Activated naive CD4-positive, alpha-beta T cell (primary cell): ENCODE data around the gene FUT2.
"Not testable (repeated sequence)": the region's sequence is repeated elsewhere in the genome, so short reads cannot be mapped to it uniquely, and the experiment has no call there.

ENCODE experiments used
- DNase-seq, 4 experiments: peaks; one replicate each; lab custom pipeline; 2025; lab: John Stamatoyannopoulos, UW

Gene FUT2

GRCh38 chr19:48702701-48703100 is 6.9 kb downstream of the FUT2 start:
- DNase-seq, result no peak

DNA sequence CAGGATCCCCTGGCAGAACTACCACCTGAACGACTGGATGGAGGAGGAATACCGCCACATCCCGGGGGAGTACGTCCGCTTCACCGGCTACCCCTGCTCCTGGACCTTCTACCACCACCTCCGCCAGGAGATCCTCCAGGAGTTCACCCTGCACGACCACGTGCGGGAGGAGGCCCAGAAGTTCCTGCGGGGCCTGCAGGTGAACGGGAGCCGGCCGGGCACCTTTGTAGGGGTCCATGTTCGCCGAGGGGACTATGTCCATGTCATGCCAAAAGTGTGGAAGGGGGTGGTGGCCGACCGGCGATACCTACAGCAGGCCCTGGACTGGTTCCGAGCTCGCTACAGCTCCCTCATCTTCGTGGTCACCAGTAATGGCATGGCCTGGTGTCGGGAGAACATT is 7.5 kb downstream of the FUT2 start:
- no peak for DNase-seq

GRCh38 chr19:48705431-48705830 is 9.7 kb downstream of the FUT2 start:
- DNase-seq, result no peak

- DNase-seq, result no peak
These were observed 12.7 kb downstream of the FUT2 start for GRCh38 chr19:48708471-48708870.

GRCh38 chr19:48711106-48711662 is 15.4 kb downstream of the FUT2 start:
- no peak for DNase-seq

DNA sequence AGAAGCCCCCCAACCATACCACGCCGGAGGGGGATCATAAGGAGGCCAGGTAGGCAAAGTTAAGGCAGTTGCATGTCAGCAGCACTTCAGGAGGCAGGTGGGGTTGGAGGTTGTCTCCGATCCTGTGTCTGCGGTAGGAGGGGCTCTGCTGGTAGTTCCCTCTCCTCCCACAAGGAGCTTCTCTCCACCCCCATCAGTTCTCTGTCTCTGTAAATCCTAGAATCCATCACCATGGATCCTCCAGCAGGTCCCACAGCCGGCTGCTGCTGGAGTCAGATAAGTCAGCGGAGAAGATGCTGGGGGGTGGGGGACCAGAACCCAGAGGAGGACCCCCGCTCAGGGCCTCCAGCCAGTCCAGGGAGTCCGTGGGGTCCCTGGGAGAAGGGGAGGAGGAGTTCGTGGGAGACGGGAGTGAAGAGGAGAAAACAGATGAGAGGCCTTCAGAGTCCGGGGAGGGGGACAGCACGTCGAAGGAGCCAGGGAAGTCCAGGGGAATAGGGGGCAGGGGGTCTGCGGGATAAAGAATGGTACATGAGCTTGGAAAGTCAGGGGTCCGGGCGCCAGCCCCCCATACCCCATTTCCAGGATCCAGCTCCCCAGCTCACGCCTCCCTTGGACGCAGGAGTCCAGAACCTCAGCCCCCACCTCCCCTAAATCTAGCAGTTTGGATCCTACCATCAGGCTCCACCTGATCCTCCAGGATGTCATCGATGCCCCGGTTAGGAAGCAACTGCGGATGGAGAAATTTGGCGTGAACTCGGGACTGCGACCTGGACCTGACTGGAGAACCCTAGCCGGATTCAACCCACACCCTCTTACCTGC is 17.5 kb downstream of the FUT2 start:
- no peak for DNase-seq

- DNase-seq, result peak; percentile 78 to 94 (median 88)
These were observed 18.3 kb downstream of the FUT2 start for GRCh38 chr19:48713864-48714755.

GRCh38 chr19:48714759-48715675 is 19.2 kb downstream of the FUT2 start:
- no peak for DNase-seq

DNA sequence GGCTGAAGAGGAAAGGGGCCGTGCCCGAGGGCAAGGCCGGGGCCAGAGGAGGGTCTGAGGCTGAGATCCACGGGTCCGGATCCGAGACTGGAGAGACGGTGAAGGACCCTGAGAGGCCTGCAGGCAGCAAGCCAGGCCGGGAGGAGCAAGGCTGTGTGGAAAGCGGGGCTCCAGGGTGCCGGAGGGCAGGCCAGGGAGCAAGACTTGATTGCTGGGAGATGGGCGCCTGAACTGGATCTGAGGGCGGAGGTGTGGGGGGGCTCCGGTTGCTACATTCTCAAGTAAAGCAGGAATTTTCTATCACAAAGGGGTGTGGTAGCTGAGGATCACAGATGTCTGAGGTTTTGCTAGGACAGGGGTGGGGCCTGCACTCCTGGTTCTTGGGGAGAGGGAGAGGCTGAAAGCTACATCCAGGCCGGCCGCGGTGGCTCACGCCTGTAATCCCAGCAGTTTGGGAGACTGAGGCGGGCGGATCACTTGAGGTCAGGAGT is 20.0 kb downstream of the FUT2 start:
- no peak for DNase-seq

GRCh38 chr19:48716562-48717291 is 21.0 kb downstream of the FUT2 start:
- DNase-seq, result no peak

- DNase-seq, result not testable (repeated sequence)
These were observed 22.3 kb downstream of the FUT2 start for GRCh38 chr19:48718106-48718505.

DNA sequence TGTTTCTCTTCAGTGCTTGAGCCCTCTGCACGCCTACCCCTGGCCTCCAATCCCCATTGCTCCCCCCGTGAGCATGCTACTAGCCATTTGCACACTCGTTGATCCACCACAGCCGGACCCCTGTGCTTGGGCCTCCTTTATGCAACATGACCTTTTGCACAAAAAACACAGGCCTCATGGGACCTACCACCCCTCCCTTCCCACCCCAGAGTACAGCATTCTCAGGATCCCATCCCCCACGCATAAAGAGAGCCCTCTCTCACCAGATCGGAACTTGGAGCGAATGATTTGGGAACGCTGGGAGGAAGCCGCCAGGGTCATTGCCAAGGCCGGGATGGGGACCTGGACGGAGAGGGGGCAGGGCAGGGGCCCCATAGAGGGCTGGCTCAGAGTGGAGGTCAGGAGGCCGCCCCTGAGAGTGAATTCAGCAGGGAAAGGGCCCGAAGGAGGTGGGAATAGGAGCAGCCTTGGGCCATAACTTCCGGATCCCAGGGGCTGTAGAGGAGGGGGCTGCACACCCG is 23.0 kb downstream of the FUT2 start:
- DNase-seq, result no peak

- no peak for DNase-seq
These were observed 23.7 kb downstream of the FUT2 start, which contains the start of gene MAMSTR for GRCh38 chr19:48719263-48720171. Gene MAMSTR, minus strand, starts transcription at chr19:48719725. Its CDS starts 694 bp downstream, at chr19:48719031.

GRCh38 chr19:48720251-48720612 is 24.5 kb downstream of the FUT2 start:
- DNase-seq, result no peak

GRCh38 chr19:48720613-48721296 is 25.0 kb downstream of the FUT2 start:
- DNase-seq, result peak; percentile 73 to 82 (median 76)

DNA sequence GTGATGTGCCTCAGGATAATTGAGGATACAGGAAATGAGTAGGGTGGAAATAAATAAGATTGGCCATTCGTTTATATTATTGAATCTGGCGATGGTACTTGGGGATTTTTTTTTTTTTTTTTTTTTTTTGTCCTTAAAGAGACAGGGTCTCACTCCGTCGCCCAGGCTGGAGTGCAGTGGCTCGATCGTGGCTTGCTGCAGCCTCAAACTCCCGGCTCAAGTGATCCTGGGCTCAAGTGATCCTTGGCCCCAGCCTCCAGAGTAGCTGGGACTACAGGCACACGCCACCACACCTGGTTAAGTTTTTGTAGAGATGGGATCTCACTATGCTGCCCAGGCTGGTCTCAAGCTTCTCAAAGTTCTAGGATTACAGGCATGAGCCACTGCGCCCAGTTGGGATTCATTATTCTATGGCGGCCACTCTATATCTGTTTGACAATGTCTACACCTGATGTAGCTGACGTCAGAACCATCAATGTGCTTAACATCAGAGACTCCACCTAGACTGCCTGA is 26.5 kb downstream of the FUT2 start:
- no peak for DNase-seq

DNA sequence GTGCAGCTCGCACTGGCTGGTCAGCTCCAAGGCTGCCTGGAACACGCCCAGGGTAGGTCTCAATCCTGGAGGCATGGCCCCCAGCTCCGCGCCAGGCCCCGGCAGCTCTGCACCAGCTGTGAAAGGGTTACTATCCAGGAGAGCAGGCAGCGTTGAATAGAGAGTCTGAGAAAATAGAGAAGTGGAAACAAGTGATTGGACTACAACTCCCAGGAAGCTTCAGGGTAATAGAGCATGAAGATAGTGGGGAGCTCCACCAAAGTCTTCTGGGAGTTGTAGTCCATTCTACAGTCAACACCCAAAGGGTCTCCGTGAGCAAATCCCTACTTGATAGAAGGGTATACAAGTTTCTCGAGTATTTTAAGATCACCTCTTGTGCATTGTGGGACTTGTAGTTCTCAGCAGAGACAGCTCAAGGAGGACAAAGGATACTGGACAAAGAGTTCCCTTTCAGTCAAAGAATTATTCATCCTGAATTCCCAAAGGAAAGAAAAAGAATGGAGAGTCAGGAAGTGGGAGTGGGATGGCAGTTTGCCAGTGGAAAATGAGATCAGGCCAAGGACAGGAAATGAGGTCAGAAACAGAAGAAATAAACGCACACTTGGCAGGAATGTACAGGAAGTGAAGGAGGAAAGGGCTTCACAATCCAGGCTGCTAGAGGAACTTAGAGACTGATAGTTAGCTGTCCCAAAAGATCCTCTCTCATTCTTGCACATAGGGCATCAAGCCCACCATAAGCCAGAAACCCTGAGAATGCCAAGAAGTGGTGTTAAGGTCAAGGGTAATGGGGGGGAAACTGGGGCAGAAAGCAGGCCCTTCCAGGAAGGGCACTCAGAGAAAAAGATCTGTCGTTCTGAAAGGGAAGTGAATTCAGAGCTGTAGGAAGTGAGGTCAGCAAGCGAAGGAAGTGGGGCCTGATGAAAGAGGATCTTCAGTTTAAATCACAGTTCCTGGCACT is 29.3 kb downstream of the FUT2 start:
- DNase-seq, result no peak
